Stimulated activated CD4-positive, alpha-beta T cell treated with anti-CD3 and anti-CD28 coated beads, TNF-alpha, amount 100 ng/mL, for 48 hours (primary cell): Measurements from ENCODE around the gene PCDHA1.

Experiments used
- DNase-seq, 3 donors: peaks; one replicate each; pipeline ENCODE4 v3.0.0-alpha.2; 2020; ENCODE audit warnings: low read depth in 3 of 3

The PCDHA1 gene

DNA sequence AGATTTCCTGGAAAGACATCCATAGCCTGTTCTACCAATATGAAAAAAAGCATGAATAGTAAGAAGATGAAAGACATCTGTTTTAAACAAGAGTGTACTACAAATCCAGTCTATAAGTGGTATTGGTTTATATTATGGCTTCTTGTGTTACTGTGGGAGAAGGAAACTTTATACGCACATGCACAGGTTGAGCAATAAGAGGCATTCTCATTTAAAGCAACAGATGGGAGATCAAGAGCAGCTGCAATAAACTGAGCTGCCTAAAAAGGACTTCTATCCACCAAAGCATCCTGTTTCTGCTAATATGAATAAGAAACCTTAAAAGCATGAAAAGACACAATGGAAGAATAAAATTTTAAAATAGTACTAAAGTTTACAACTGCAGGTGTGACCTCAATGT is 256.6 kb downstream of the PCDHA1 start:
- no peak for DNase-seq

DNA sequence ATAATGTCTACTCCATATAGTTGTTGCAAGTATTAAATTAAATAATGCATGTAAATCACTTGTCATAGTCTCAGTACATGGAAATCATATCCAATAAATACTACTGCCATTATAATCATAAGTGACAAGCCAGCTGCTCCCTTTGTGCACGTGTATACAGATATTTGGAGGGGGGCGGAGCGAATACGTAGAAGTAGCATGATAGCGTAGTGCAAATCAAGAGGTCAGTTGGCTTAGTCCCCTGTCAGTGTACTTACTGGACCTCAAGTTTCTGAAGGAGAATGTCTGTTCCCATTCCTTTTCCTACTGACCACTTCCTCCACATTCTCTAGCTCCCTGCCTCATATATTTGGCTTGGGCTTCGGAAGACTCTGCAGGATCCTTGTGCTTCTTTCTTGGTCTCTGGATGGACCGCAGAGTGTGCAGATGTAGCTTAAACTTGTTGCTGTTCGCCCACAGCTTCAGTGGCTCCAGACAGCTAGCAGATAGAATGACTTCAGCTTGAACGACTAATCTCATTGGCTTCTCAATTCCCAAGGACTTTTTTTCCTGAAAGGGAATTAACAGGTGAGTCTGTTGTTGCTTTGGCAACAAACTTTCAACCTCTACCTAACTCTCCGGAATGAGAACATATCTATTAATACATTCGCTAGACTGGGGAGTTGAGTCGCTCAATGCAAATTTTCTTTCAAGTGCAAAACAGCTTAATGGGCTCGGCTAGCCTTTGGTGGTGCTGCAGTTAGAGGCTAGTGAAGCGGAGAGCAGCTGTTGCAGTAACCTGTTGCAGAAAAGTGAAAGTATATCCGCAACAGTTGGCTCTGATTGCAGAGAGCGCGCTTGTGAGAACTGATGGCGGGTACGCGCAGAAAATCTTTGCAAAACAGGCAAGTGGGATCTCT is 264.9 kb downstream of the PCDHA1 start, which contains the start of gene PCDHB1:
PCDHB1 (plus strand) TSS at position 753 of the 899 bp plus-strand sequence; CDS start at position 850, 97 bp downstream.
- DNase-seq: no peak

DNA sequence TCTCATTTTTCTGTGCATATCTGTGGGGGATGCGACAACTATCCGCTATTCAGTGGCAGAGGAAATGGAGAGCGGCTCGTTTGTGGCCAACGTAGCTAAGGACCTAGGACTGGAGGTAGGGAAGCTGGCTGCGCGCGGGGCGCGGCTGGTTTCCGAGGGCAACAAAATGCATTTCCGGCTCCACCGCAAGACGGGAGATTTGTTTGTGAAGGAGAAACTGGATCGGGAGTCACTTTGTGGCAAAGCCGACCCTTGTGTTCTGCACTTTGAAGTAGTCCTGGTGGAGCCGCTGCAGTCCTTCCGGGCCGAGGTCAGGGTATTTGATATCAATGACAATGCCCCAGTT is 265.6 kb downstream of the PCDHA1 start:
- DNase-seq: no peak
